ENCODE measurements around the gene TESK2. TPM values are rescaled to one million over a fixed set of nuclear protein-coding genes. Genes with fewer than 3 reads are reported as not detected.

The TESK2 gene
- total and polyA plus RNA-seq, 2 of the 13 experiments (the other 11 are each of a cell fraction or from before 2014, with no cell fraction given) = 5.5 to 9.6 TPM

- TF ChIP-seq LRRFIP1 (CRISPR knock-in tag; conservative IDR thresholded peaks at IDR 0.05) (no peak), ZBTB7B (CRISPR knock-in tag; IDR thresholded peaks at IDR 0.05) (peak; percentile 76; the same call in 1 of the 2 replicates), RORA (CRISPR knock-in tag; IDR thresholded peaks at IDR 0.05) (no peak), NFIC (IDR thresholded peaks at IDR 0.05; ENCODE audit: low read length) (no peak), JUND (CRISPR knock-in tag; IDR thresholded peaks at IDR 0.05) (no peak), RXRB (CRISPR knock-in tag; IDR thresholded peaks at IDR 0.05; ENCODE audit: borderline replicate concordance) (no peak; the same call in 1 of the 2 replicates), CEBPB (IDR thresholded peaks at IDR 0.05; ENCODE audit: borderline replicate concordance, low read depth, low read length) (peak; percentile 90), ZNF281 (CRISPR knock-in tag; IDR thresholded peaks at IDR 0.05; ENCODE audit: borderline replicate concordance) (no peak), JUN (CRISPR knock-in tag; IDR thresholded peaks at IDR 0.05) (no peak), HMGA1 (CRISPR knock-in tag; conservative IDR thresholded peaks at IDR 0.05) (no peak), PBX2 (CRISPR knock-in tag; IDR thresholded peaks at IDR 0.05) (peak; percentile 92), ZNF160 (CRISPR knock-in tag; IDR thresholded peaks at IDR 0.05) (no peak), ZNF124 (CRISPR knock-in tag; IDR thresholded peaks at IDR 0.05) (0 out of 2 replicates have a peak, but pooled peaks have one; percentile 28), EZH2 (conservative IDR thresholded peaks at IDR 0.05; ENCODE audit: low read depth, low read length) (no peak), TRIM24 (CRISPR knock-in tag; IDR thresholded peaks at IDR 0.05) (no peak), ZNF382 (CRISPR knock-in tag; IDR thresholded peaks at IDR 0.05; ENCODE audit: borderline replicate concordance) (no peak), ZNF280D (CRISPR knock-in tag; IDR thresholded peaks at IDR 0.05) (no peak), HHEX (CRISPR knock-in tag; IDR thresholded peaks at IDR 0.05) (no peak), ZNF615 (CRISPR knock-in tag; IDR thresholded peaks at IDR 0.05; ENCODE audit: borderline replicate concordance) (no peak), POGZ (CRISPR knock-in tag; IDR thresholded peaks at IDR 0.05) (peak; percentile 90), PLRG1 (conservative IDR thresholded peaks at IDR 0.05) (no peak)
Measured at GRCh38 chr1:45490626-45491486, at the start of gene TESK2 (continued).
